ENCODE data around the gene PNPLA8.
A peak's percentile ranks its signal among the peaks of the same experiment; 100 is the strongest.

Gene PNPLA8

DNA sequence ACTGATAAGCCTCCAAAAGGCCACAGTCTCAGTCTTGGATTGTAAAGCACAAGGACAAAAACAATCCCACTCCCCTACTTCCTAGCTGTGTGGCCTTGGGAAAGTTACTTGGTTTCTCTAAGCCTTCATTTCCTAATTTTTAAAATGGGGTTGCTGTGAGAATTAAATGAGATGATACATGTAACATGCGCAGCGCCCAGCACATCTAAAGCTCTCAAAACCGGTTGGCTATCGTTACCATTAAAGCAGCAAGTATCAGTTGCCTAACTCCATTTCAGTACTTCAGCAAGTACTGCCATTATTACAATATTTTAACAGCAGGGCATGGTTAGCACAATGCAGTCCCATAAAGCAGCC, 71.6 kb downstream of the PNPLA8 start:
- Mint-ChIP-seq H3K9me3 (no peaks in the 10 kb centered on the region), H3K4me1 (ENCODE audit: low read depth) (peaks cover 7% of the 10 kb centered on the region), H3K4me3 (peak overlapping the region; percentile 69), H3K27me3 (ENCODE audit: low read depth) (peaks cover 68% of the 10 kb centered on the region), H3K27ac (no peak overlapping the region), H3K36me3 (ENCODE audit: low read depth) (peaks cover 2% of the 10 kb centered on the region)
- no peak for DNase-seq (ENCODE audit: low spot score)

DNA sequence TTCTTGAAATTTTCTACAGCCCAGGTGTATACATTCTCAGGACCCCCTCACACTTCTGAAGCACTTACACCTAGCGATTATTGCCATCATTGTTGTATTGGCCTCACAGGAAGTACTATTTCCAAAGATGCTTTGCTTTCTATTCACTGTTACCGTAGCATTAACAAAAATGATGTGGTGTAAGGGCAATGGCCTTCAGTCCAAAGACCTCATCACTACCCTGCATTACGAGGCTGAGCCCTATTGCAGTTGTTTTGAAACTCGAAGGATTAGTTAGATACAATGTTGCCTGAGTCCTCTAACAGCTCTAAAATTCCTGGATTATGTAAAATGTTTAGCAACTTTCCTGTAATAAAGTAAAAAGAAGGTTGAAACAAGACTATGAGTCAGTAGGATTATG, 72.6 kb downstream of the PNPLA8 start:
- peaks cover 64% of the 10 kb centered on the region for H3K27me3 Mint-ChIP-seq (ENCODE audit: low read depth)
- peaks cover 7% of the 10 kb centered on the region for H3K4me1 Mint-ChIP-seq (ENCODE audit: low read depth)
- DNase-seq (ENCODE audit: low spot score) = no peak
- no peaks in the 10 kb centered on the region for H3K9me3 Mint-ChIP-seq
- no peak overlapping the region for H3K27ac Mint-ChIP-seq
- H3K36me3 Mint-ChIP-seq (ENCODE audit: low read depth) = peaks cover 2% of the 10 kb centered on the region
- H3K4me3 Mint-ChIP-seq = no peak overlapping the region

DNA sequence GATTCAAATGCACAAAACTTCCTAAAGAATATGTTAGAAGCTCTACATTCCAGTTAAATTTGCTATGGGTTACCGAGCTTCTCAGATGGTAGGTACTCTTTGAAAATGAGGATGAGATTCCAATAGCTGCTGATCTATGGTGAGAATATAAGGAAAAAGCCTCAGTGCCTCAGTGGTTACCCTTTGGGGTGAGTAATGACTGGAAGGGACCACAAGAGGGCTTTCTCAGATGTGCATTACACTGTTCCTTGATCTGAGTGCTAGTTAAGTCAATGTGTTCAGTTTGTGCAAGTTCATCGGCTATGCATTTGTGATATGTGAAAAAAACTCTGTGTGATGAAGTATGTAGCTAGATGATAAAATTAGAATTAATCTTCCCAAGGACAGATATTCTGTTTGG, 73.2 kb downstream of the PNPLA8 start:
- Mint-ChIP-seq H3K4me3 (no peak overlapping the region), H3K36me3 (ENCODE audit: low read depth) (peaks cover 2% of the 10 kb centered on the region)

DNA sequence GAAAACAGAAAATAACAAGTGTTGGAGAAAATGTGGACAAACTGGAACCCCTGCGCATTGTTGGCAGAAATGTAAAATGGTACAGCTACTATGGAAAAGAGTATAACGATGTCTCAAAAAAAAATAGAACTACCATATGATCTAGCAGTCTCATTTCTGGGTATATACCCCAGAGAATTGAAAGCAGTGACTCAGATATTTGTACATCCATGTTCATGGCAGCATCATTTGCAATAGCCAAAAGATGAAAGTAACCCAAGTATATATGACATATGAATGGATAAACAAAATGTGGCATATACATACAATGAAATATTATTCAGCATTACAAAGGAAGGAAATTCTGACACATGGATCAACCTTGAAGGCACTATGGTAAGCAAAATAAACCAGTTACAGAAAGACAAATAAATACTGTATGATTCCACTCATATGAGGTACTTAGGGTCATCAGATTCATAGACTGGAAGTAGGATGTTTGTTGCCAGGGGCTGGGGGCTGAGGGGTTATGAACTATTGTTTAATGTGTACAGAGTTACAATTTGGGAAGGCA, 74.6 kb downstream of the PNPLA8 start:
- Mint-ChIP-seq H3K4me3 (no peak overlapping the region), H3K36me3 (ENCODE audit: low read depth) (no peaks in the 10 kb centered on the region), H3K27ac (no peak overlapping the region)

More for the DNA sequence above, 73.2 kb downstream of the PNPLA8 start:
- H3K27ac Mint-ChIP-seq = no peak overlapping the region
- H3K4me1 Mint-ChIP-seq (ENCODE audit: low read depth) = peaks cover 7% of the 10 kb centered on the region
- H3K27me3 Mint-ChIP-seq (ENCODE audit: low read depth) = peaks cover 60% of the 10 kb centered on the region
- H3K9me3 Mint-ChIP-seq = no peaks in the 10 kb centered on the region
- no peak for DNase-seq (ENCODE audit: low spot score)

DNA sequence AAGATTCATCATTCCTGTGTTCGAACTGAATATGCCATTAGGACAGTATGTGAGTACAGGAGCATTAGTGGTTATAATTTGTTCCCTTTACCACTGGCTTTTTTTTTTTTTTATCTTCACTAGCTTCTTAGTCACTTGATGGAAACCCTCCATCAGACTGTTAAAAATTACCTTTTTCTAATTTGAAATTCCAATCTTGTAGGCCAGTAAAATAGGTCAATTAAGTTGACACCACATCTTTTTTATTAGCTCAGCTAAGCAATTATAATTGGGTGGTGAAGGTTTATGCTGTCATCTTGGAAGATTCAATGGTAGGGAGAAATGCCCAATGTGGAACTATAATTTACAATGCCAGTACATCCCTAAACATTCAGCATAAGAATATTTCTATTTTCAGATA, 75.8 kb downstream of the PNPLA8 start:
- Mint-ChIP-seq H3K4me3 (no peak overlapping the region), H3K4me1 (ENCODE audit: low read depth) (no peaks in the 10 kb centered on the region), H3K27me3 (ENCODE audit: low read depth) (peaks cover 50% of the 10 kb centered on the region), H3K27ac (no peak overlapping the region), H3K9me3 (no peaks in the 10 kb centered on the region), H3K36me3 (ENCODE audit: low read depth) (no peaks in the 10 kb centered on the region)
- DNase-seq (ENCODE audit: low spot score) = no peak

More for the DNA sequence above, 74.6 kb downstream of the PNPLA8 start:
- Mint-ChIP-seq H3K9me3 (no peaks in the 10 kb centered on the region), H3K4me1 (ENCODE audit: low read depth) (no peaks in the 10 kb centered on the region), H3K27me3 (ENCODE audit: low read depth) (peaks cover 48% of the 10 kb centered on the region)
- DNase-seq (ENCODE audit: low spot score) = no peak

GRCh38 chr7:108449521-108449920, 76.4 kb downstream of the PNPLA8 start:
- no peaks in the 10 kb centered on the region for H3K4me1 Mint-ChIP-seq (ENCODE audit: low read depth)
- no peak overlapping the region for H3K4me3 Mint-ChIP-seq
- DNase-seq (ENCODE audit: low spot score) = no peak

DNA sequence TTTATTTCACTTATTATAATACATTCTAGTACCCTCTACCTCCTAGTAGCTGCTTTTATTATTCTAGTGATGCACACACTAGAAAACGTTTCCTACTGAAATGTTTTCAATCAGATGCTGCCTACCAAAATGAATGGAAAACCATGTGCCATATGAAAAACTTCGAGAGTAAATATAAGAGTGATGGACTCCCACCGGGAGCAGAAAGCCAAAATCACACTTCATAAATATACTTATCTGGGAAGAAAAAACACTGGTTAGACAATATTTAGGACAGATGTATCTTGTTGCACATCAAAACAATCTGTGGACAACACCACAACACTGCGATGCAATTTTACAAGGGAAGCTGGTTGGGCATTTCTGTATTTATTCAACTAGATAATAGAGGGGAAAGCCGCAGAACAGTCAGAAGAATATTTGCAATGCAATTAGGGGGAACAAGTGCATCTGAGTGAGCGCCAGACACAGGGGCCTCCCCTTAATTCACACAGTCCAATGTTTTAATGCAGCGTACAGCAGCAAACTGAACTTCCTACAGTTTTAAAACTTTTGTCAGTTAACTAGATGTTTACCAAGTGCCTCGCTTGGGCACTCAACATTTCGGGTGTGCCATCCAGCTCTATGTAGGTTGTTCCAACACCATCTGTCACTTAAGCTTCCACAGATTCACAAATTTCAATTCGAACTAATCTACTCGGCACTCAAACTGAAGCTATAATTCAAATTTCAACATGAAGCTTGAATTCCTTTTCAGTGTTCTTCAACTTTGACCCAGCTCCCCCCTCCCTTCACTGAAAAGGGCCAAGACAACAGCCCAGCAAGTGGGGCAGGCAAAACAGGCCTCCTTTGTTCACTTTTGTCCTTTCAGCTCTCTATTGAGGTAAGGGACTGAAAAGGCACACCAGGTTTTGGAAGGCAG, 77.1 kb downstream of the PNPLA8 start:
- no peaks in the 10 kb centered on the region for H3K36me3 Mint-ChIP-seq (ENCODE audit: low read depth)
- H3K4me3 Mint-ChIP-seq = no peak overlapping the region
- no peak for DNase-seq (ENCODE audit: low spot score)
- no peaks in the 10 kb centered on the region for H3K4me1 Mint-ChIP-seq (ENCODE audit: low read depth)
- H3K27ac Mint-ChIP-seq = no peak overlapping the region
- no peaks in the 10 kb centered on the region for H3K9me3 Mint-ChIP-seq
- H3K27me3 Mint-ChIP-seq (ENCODE audit: low read depth) = peaks cover 41% of the 10 kb centered on the region

More at GRCh38 chr7:108449521-108449920, 76.4 kb downstream of the PNPLA8 start:
- Mint-ChIP-seq H3K36me3 (ENCODE audit: low read depth) (no peaks in the 10 kb centered on the region), H3K27me3 (ENCODE audit: low read depth) (peaks cover 47% of the 10 kb centered on the region), H3K9me3 (no peaks in the 10 kb centered on the region), H3K27ac (no peak overlapping the region)

DNA sequence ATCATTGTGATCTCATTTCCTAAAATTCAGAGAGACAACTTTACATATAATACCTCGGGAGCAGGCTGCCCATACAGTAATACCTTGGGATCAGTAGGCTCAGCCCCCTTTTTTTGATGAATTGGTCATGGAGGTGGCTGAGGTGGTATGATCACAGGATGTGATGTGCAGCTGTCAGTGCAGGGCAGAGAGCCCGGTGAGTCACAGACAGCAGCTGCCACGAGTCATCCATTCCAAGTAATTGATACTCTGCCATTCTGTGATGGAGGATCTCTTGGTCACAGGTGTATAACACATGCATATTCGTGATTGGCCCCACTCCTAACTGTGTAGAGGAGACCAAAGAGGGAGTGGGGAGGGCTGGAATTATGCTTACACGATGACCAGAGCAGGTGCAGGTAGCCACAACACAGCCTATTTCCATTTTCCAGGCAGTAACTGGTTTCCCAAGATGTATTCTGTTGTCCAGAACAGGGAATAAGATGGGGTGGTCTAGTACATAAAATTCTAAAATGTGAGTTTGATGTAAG, 83.8 kb downstream of the PNPLA8 start:
- peak; percentile 32 for DNase-seq (ENCODE audit: low spot score)
- no peaks in the 10 kb centered on the region for H3K36me3 Mint-ChIP-seq (ENCODE audit: low read depth)
- H3K27me3 Mint-ChIP-seq (ENCODE audit: low read depth) = peaks cover 7% of the 10 kb centered on the region
- H3K9me3 Mint-ChIP-seq = no peaks in the 10 kb centered on the region
- H3K27ac Mint-ChIP-seq = no peak overlapping the region
- H3K4me1 Mint-ChIP-seq (ENCODE audit: low read depth) = no peaks in the 10 kb centered on the region
- H3K4me3 Mint-ChIP-seq = no peak overlapping the region

DNA sequence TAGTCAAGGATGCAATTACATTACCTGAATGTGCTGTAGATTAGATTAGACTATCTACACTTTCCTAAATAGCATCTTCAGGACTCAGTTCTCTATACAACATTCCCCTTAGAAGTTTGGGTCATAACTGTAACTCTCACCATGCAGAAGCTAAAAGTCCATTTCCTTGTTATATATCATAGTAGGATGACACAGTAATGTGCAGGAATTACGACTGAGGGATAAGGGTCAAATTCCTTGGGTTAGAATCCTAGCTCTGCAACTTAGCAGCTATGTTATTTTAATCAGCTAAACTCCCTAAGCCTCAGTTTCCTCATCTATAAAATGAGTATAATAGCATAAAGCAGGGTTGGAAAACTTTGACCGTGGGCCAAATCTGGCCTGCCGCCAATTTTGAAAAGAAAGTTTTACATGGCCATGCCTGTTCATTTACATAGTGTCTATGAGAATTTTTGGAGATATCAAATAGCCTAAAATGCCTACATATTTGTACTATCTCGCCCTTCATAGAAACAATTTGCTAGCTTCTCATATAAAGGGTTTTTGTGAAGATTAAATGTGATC, 84.5 kb downstream of the PNPLA8 start:
- H3K9me3 Mint-ChIP-seq = no peaks in the 10 kb centered on the region

DNA sequence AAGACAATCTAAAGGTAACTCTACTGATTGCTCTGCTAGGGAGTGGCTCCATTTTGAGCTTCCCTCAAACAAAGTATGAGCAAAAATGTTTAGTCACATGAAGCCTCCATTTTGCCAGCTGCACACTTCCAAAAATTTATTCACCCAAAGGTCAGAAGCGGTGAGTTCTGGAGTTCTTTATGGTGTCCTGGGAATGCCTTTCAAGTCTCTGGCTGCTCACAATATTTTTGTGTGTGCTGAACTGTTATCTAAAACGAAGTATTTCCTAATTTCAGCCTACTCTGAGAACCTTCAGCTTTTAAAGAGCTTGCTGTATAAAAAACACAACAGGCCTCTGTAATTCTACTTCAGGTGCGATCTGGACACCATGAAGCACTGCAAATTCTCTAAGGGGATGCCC, 85.3 kb downstream of the PNPLA8 start:
- H3K4me1 Mint-ChIP-seq (ENCODE audit: low read depth) = no peaks in the 10 kb centered on the region
- H3K27me3 Mint-ChIP-seq (ENCODE audit: low read depth) = peaks cover 8% of the 10 kb centered on the region
- no peak overlapping the region for H3K4me3 Mint-ChIP-seq
- no peaks in the 10 kb centered on the region for H3K9me3 Mint-ChIP-seq
- no peak overlapping the region for H3K27ac Mint-ChIP-seq
- DNase-seq (ENCODE audit: low spot score) = no peak
- H3K36me3 Mint-ChIP-seq (ENCODE audit: low read depth) = no peaks in the 10 kb centered on the region

More for the DNA sequence above, 84.5 kb downstream of the PNPLA8 start:
- Mint-ChIP-seq H3K36me3 (ENCODE audit: low read depth) (no peaks in the 10 kb centered on the region), H3K4me1 (ENCODE audit: low read depth) (no peaks in the 10 kb centered on the region), H3K27me3 (ENCODE audit: low read depth) (peaks cover 10% of the 10 kb centered on the region), H3K27ac (no peak overlapping the region), H3K4me3 (no peak overlapping the region)
- DNase-seq (ENCODE audit: low spot score) = no peak

DNA sequence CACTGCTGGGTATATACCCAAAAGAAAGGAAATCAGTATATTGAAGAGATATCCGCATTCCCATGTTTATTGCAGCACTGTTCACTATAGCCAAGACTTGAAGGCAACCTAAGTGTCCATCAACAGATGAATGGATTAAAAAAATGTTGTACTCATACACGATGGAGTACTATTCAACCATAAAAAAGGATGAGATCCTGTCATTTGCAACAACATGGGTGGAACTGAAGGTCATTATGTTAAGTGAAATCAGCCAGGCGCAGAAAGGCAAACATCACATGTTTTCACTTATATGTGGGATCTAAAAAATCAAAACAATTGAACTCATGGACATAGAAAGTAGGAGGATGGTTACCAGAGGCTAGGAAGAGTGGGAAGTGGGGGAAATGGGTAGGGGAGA, 89.0 kb downstream of the PNPLA8 start:
- no peak for DNase-seq (ENCODE audit: low spot score)
- Mint-ChIP-seq H3K4me3 (no peak overlapping the region), H3K4me1 (ENCODE audit: low read depth) (no peaks in the 10 kb centered on the region), H3K36me3 (ENCODE audit: low read depth) (no peaks in the 10 kb centered on the region), H3K9me3 (no peaks in the 10 kb centered on the region), H3K27ac (no peak overlapping the region), H3K27me3 (ENCODE audit: low read depth) (peaks cover 7% of the 10 kb centered on the region)

- Mint-ChIP-seq H3K4me3 (no peak overlapping the region), H3K27me3 (ENCODE audit: low read depth) (peaks cover 7% of the 10 kb centered on the region), H3K4me1 (ENCODE audit: low read depth) (no peaks in the 10 kb centered on the region), H3K27ac (no peak overlapping the region), H3K9me3 (no peaks in the 10 kb centered on the region), H3K36me3 (ENCODE audit: low read depth) (no peaks in the 10 kb centered on the region)
- no peak for DNase-seq (ENCODE audit: low spot score)
Measured at GRCh38 chr7:108434010-108434409, 91.9 kb downstream of the PNPLA8 start.

- Mint-ChIP-seq H3K27ac (no peak overlapping the region), H3K4me1 (ENCODE audit: low read depth) (no peaks in the 10 kb centered on the region), H3K9me3 (no peaks in the 10 kb centered on the region), H3K27me3 (ENCODE audit: low read depth) (peaks cover 2% of the 10 kb centered on the region), H3K4me3 (no peak overlapping the region), H3K36me3 (ENCODE audit: low read depth) (no peaks in the 10 kb centered on the region)
- DNase-seq (ENCODE audit: low spot score) = no peak
Measured at GRCh38 chr7:108431099-108431498, 94.8 kb downstream of the PNPLA8 start.

DNA sequence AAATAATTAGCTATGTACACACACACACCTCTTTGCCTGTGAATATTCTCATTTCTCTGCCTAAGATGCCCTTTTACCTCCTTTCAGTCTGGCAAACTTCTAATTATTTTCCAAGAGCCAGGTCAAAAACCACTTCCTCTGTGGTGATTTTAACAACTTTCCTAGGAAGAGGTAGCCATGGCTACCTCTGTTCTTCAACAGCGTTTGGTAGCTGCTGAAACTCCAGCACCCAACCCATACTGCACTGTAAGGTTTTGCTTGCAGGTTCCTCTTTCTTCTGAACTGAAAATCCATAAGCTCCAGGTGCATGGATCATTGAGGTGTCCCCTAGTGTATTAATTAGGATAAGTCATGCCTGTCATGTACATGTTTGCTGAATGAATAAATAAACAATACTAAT, 95.3 kb downstream of the PNPLA8 start:
- Mint-ChIP-seq H3K9me3 (no peaks in the 10 kb centered on the region), H3K27me3 (ENCODE audit: low read depth) (peaks cover 2% of the 10 kb centered on the region), H3K4me1 (ENCODE audit: low read depth) (no peaks in the 10 kb centered on the region), H3K36me3 (ENCODE audit: low read depth) (no peaks in the 10 kb centered on the region), H3K27ac (no peak overlapping the region), H3K4me3 (no peak overlapping the region)
- DNase-seq (ENCODE audit: low spot score) = no peak

All from T-helper 2 cell treated with Interferon-gamma antibody and Interleukin-4, amounts not matched to agents 5 μg/mL and 100 μg/mL, for 36 hours (primary cell).